NCI-H2171 treated with DMSO at 0.1 percent for 48 hours (cell line): ENCODE results near the gene GCK.

Experiments used
- DNase-seq: peaks from one replicate; lab custom pipeline; 2025; lab: John Stamatoyannopoulos, UW

The GCK gene

GRCh38 chr7:44155191-44156185 is 33.8 kb downstream of the GCK start:
- DNase-seq, result no peak

- DNase-seq, result no peak
Measured at GRCh38 chr7:44154703-44155102, 34.5 kb downstream of the GCK start.

- no peak for DNase-seq
Measured at GRCh38 chr7:44153948-44154335, 35.3 kb downstream of the GCK start.

GRCh38 chr7:44152971-44153947 is 36.0 kb downstream of the GCK start:
- no peak for DNase-seq

- no peak for DNase-seq
Measured at GRCh38 chr7:44151956-44152355, 37.3 kb downstream of the GCK start.

GRCh38 chr7:44150966-44151941 is 38.0 kb downstream of the GCK start:
- DNase-seq, result no peak

GRCh38 chr7:44150466-44150832 is 38.8 kb downstream of the GCK start:
- DNase-seq, result peak; percentile 77

- DNase-seq, result peak; percentile 77
Measured at GRCh38 chr7:44149571-44150465, 39.4 kb downstream of the GCK start.

- DNase-seq, result no peak
Measured at GRCh38 chr7:44148961-44149536, 40.2 kb downstream of the GCK start.

- no peak for DNase-seq
Measured at GRCh38 chr7:44148166-44148565, 41.1 kb downstream of the GCK start.

- DNase-seq, result peak; percentile 45
Measured at GRCh38 chr7:44147026-44147991, 41.9 kb downstream of the GCK start.

GRCh38 chr7:44145969-44146911 is 43.0 kb downstream of the GCK start:
- no peak for DNase-seq

- DNase-seq, result no peak
Measured at GRCh38 chr7:44145479-44145968, 43.7 kb downstream of the GCK start.

GRCh38 chr7:44144968-44145478 is 44.2 kb downstream of the GCK start:
- DNase-seq, result no peak

- DNase-seq, result no peak
Measured at GRCh38 chr7:44144426-44144967, 44.7 kb downstream of the GCK start.

- no peak for DNase-seq
Measured at GRCh38 chr7:44143646-44144250, 45.5 kb downstream of the GCK start.
